ENCODE data around the gene ATP10D. TPM values are rescaled to one million over a fixed set of nuclear protein-coding genes. Genes with fewer than 3 reads are reported as not detected.

The ATP10D gene
- total RNA-seq = 10 to 100 TPM; 31.8 to 45.9 TPM
- 10 to 100 TPM; 28.7 to 45.1 (median 32.3) TPM for polyA plus RNA-seq (ENCODE audit: insufficient read length in 6 of 6)
- long read RNA-seq, donor 1, partial matches to known transcripts = 5 of 5 reads
- long read RNA-seq, donor 1, other reads (novel, unspliced or antisense) = 0 of 5 reads
- long read RNA-seq, donor 2, full-length matches to known transcripts = 2 of 7 reads
- long read RNA-seq, donor 2, partial matches to known transcripts = 5 of 7 reads
- long read RNA-seq, donor 2, other reads (novel, unspliced or antisense) = 0 of 7 reads
- long read RNA-seq, donor 3, full-length matches to known transcripts = 2 of 2 reads
- long read RNA-seq, donor 3, partial matches to known transcripts = 0 of 2 reads
- long read RNA-seq, donor 3, other reads (novel, unspliced or antisense) = 0 of 2 reads
- long read RNA-seq, donor 4, partial matches to known transcripts = 9 of 10 reads
- long read RNA-seq, donor 4, other reads (novel, unspliced or antisense) = 1 of 10 reads
- long read RNA-seq, donor 5, partial matches to known transcripts = 0 of 1 reads
- long read RNA-seq, donor 5, other reads (novel, unspliced or antisense) = 0 of 1 reads
- long read RNA-seq, donor 6 = 0 reads
- long read RNA-seq, donor 7 = 0 reads
- long read RNA-seq, donor 8, partial matches to known transcripts = 0 of 1 reads
- long read RNA-seq, donor 8, other reads (novel, unspliced or antisense) = 0 of 1 reads
- long read RNA-seq, donor 9 = 0 reads
- long read RNA-seq, donor 10 = 0 reads
- long read RNA-seq, donor 11 = 0 reads
- long read RNA-seq, donor 12, partial matches to known transcripts = 6 of 8 reads
- long read RNA-seq, donor 12, other reads (novel, unspliced or antisense) = 0 of 8 reads

DNA sequence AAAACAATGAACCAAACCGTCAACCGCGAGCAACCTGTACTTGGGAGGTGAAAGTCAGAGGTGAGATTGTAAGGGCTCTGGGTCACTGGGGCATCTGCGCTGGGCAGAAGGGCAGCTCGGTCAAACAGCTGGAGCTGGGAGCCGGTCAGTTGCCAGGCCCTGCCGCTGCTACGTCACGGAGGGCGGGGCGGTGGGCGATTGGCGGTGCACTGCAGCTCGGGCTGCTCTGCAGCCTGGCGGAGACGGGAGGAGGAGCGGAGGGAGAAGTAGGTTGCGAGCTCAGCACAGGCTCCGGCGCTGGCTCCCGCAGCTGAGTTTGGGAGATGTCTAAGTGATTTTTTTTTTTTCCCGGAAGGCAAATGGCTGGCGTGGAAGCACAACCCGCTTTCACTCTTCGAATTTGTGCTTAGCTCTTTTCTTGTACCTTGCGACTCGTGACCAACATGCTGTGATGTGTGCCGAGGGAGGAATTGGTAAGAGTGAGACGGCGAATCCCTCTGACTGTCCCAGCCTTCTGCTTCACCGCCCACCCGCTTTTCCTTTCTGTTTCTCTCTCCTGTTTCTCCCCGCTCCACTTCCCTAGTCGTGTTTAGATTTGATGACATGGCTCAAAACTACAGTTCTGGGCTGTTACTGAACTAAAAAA is at the start of gene ATP10D:
ATP10D (plus strand) TSS at position 229 of the 646 bp plus-strand sequence. CDS start 27,266 bp downstream, outside the sequence.
- peak; percentile 95 to 100 (median 97) for DNase-seq
- intact Hi-C loops (cut with DNase I) = no loop called here
- peaks cover 0 to 40% of the 10 kb centered on the region in 2 donors for H3K4me1 ChIP-seq
- TF ChIP-seq, protein P1, sequence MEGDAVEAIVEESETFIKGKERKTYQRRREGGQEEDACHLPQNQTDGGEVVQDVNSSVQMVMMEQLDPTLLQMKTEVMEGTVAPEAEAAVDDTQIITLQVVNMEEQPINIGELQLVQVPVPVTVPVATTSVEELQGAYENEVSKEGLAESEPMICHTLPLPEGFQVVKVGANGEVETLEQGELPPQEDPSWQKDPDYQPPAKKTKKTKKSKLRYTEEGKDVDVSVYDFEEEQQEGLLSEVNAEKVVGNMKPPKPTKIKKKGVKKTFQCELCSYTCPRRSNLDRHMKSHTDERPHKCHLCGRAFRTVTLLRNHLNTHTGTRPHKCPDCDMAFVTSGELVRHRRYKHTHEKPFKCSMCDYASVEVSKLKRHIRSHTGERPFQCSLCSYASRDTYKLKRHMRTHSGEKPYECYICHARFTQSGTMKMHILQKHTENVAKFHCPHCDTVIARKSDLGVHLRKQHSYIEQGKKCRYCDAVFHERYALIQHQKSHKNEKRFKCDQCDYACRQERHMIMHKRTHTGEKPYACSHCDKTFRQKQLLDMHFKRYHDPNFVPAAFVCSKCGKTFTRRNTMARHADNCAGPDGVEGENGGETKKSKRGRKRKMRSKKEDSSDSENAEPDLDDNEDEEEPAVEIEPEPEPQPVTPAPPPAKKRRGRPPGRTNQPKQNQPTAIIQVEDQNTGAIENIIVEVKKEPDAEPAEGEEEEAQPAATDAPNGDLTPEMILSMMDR (IDR thresholded peaks at IDR 0.05) = peak in 1 of 2 donors; percentile 30
- H3K36me3 ChIP-seq = no peaks in the 10 kb centered on the region
- no peaks in the 10 kb centered on the region for H3K27me3 ChIP-seq
- H3K27ac ChIP-seq = peak within 1 kb of the TSS; percentile 95 to 96
- ATAC-seq = peak; percentile 99
- no peaks in the 10 kb centered on the region for H3K9me3 ChIP-seq
- H3K4me3 ChIP-seq = peak within 1 kb of the TSS; percentile 40 to 55

DNA sequence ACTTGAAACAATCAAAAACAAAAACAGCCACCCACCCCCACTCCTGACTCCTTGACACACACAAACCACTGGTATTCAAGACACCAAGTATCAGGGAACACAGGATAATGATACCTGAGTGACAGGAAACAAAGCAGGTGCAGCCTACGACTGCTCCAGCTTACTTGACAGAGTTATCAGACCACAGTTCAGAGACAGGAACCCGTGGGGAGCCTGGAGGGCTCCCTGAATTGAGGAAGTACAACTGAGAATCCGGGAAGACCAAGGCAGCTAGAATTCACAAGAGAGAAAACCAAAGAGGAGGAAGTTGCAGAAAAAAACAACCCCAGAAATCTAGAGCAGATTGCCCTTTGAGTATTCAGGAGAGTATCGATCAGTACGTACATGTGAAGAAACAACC is 42.1 kb upstream of the ATP10D start:
- Histone ChIP-seq H3K9me3 (no peaks in the 10 kb centered on the region), H3K4me3 (no peak overlapping the region), H3K36me3 (no peaks in the 10 kb centered on the region), H3K4me1 (peaks cover 0 to 9% of the 10 kb centered on the region in 2 donors), H3K27me3 (no peaks in the 10 kb centered on the region), H3K27ac (peak overlapping the region in 1 of 2 donors; percentile 59)
- intact Hi-C loops (cut with DNase I) = no loop called here
- DNase-seq (no peak), ATAC-seq (peak; percentile 44)
- TF ChIP-seq, protein P1 (IDR thresholded peaks at IDR 0.05) = no peak

DNA sequence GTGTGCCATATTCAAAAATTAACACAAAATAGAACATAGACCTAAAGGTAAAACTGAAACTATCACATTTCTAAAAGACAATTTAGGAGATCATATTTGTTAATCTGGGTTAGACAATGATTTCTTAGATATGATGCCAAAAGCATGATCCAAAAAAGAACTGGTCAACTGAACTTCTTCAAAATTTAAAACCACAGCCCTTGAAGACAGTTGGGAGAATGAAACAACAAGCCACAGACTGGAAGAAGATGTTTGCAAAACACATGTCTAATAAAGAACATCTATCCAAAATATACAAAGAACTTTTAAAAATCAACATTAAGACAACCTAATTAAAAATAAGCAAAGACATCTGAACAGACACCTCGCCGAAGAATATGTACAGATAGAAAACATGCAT is 41.0 kb upstream of the ATP10D start:
- ATAC-seq (no peak), DNase-seq (no peak)
- Histone ChIP-seq H3K27ac (no peak overlapping the region), H3K9me3 (no peaks in the 10 kb centered on the region), H3K27me3 (no peaks in the 10 kb centered on the region), H3K36me3 (no peaks in the 10 kb centered on the region), H3K4me3 (no peak overlapping the region), H3K4me1 (peaks cover 0 to 9% of the 10 kb centered on the region in 2 donors)
- intact Hi-C loops (cut with DNase I) = no loop called here
- TF ChIP-seq, protein P1 (IDR thresholded peaks at IDR 0.05) = no peak

DNA sequence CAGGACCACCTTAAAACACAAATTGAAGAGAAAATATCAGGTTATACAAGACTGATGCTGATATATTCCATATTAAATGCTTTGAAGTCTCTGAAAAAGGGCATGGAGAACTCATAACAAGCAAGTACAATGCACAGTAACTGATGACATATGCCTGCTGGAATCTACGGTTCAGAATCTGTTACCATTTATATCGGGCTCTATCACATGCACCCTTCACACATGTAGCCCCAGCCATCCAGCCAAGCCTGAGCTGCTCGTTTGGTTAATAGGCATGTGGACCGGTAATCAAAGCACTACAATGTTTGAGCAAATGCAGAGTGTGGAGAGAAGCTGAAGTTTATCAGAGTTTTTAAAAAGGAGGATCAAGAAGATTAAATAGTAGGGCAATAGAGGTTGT is 33.4 kb upstream of the ATP10D start:
- DNase-seq (no peak), ATAC-seq (no peak)
- no peak overlapping the region for H3K27ac ChIP-seq
- no peaks in the 10 kb centered on the region for H3K4me1 ChIP-seq
- no peaks in the 10 kb centered on the region for H3K9me3 ChIP-seq
- no peak overlapping the region for H3K4me3 ChIP-seq
- TF ChIP-seq, protein P1 (IDR thresholded peaks at IDR 0.05) = no peak
- intact Hi-C loops (cut with DNase I) = no loop called here
- H3K36me3 ChIP-seq = peaks cover 0 to 60% of the 10 kb centered on the region in 2 donors
- no peaks in the 10 kb centered on the region for H3K27me3 ChIP-seq
